Measurements from ENCODE around the gene SPSB1.

SPSB1 gene

GRCh38 chr1:9260059-9260766 lies 32.5 kb upstream of the SPSB1 start:
- DNase-seq (ENCODE audit: low read depth, low spot score) = no peak

GRCh38 chr1:9261496-9261895 lies 31.2 kb upstream of the SPSB1 start:
- DNase-seq (ENCODE audit: low read depth, low spot score) = no peak

- DNase-seq (ENCODE audit: low read depth, low spot score) = no peak
Measured at GRCh38 chr1:9262096-9262986, 30.4 kb upstream of the SPSB1 start.

GRCh38 chr1:9263276-9263855 lies 29.3 kb upstream of the SPSB1 start:
- DNase-seq (ENCODE audit: low read depth, low spot score) = no peak

- no peak for DNase-seq (ENCODE audit: low read depth, low spot score)
Measured at GRCh38 chr1:9263984-9264872, 28.5 kb upstream of the SPSB1 start.

- DNase-seq (ENCODE audit: low read depth, low spot score) = no peak
Measured at GRCh38 chr1:9265037-9265436, 27.7 kb upstream of the SPSB1 start.

- no peak for DNase-seq (ENCODE audit: low read depth, low spot score)
Measured at GRCh38 chr1:9265968-9266367, 26.7 kb upstream of the SPSB1 start.

- no peak for DNase-seq (ENCODE audit: low read depth, low spot score)
Measured at GRCh38 chr1:9267352-9267686, 25.4 kb upstream of the SPSB1 start.

GRCh38 chr1:9267827-9268581 lies 24.7 kb upstream of the SPSB1 start:
- no peak for DNase-seq (ENCODE audit: low read depth, low spot score)

GRCh38 chr1:9269078-9269501 lies 23.6 kb upstream of the SPSB1 start:
- DNase-seq (ENCODE audit: low read depth, low spot score) = no peak

- no peak for DNase-seq (ENCODE audit: low read depth, low spot score)
Measured at GRCh38 chr1:9269721-9270120, 23.0 kb upstream of the SPSB1 start.

- DNase-seq (ENCODE audit: low read depth, low spot score) = no peak
Measured at GRCh38 chr1:9270290-9270883, 22.3 kb upstream of the SPSB1 start.

GRCh38 chr1:9271283-9271682 lies 21.4 kb upstream of the SPSB1 start:
- no peak for DNase-seq (ENCODE audit: low read depth, low spot score)

- no peak for DNase-seq (ENCODE audit: low read depth, low spot score)
Measured at GRCh38 chr1:9271861-9272595, 20.7 kb upstream of the SPSB1 start.

- no peak for DNase-seq (ENCODE audit: low read depth, low spot score)
Measured at GRCh38 chr1:9273177-9273576, 19.5 kb upstream of the SPSB1 start.

GRCh38 chr1:9275161-9275560 lies 17.5 kb upstream of the SPSB1 start:
- no peak for DNase-seq (ENCODE audit: low read depth, low spot score)

GRCh38 chr1:9275567-9276034 lies 17.1 kb upstream of the SPSB1 start:
- peak; percentile 61 for DNase-seq (ENCODE audit: low read depth, low spot score)

GRCh38 chr1:9278116-9278515 lies 14.6 kb upstream of the SPSB1 start:
- DNase-seq (ENCODE audit: low read depth, low spot score) = no peak

- DNase-seq (ENCODE audit: low read depth, low spot score) = no peak
Measured at GRCh38 chr1:9278585-9279153, 14.0 kb upstream of the SPSB1 start.
